IMR-90 (cell line): ENCODE results near the gene ZNF236. TPM values are rescaled to one million over a fixed set of nuclear protein-coding genes. Genes with fewer than 3 reads are reported as not detected.

ENCODE experiments used
- ATAC-seq: fragments of 200-7000 bp; cut with Tn5 transposase; 2 replicates; pipeline ENCODE4 v1.9.1; 2020; ENCODE audit warnings: low read depth, mild to moderate bottlenecking, moderate library complexity
- BruUV-seq: library from RNA; stranded (reverse); fragments of 400-500 nt; replicated peaks from 2 replicates; lab custom pipeline; 2021; lab: Mats Ljungman, UMichigan
- CTCF ChIA-PET: fragments of 300-600 bp; formaldehyde crosslinking; extraction: SDS; loops from one replicate; lab custom pipeline; 2021; ENCODE audit warnings: antibody characterized with exemption; lab: Yijun Ruan, JAX
- POLR2A ChIA-PET: fragments of 300-600 bp; sonication (Branson Sonifier 250); formaldehyde crosslinking; loops from one replicate; lab custom pipeline; 2022; ENCODE audit warnings: antibody characterized with exemption; ENCODE audit not compliant: unreplicated experiment; lab: Charles Lee
- DNase-seq: peaks from one replicate; pipeline ENCODE4 v3.0.0; 2013
- H2AFZ ChIP-seq: replicated peaks from 2 replicates; pipeline ENCODE3; 2013; ENCODE audit warnings: low read length, mild to moderate bottlenecking; ENCODE audit not compliant: poor library complexity
- H2AK5ac ChIP-seq: 2 replicates; pipeline ENCODE4 v1.6.1; 2013; ENCODE audit warnings: low read depth, low read length, inconsistent platforms
- H2AK9ac ChIP-seq: replicated peaks from 2 replicates; pipeline ENCODE3; 2013; ENCODE audit warnings: mild to moderate bottlenecking, low read depth, low read length, moderate library complexity; ENCODE audit not compliant: poor library complexity
- H2BK120ac ChIP-seq: 2 replicates; pipeline ENCODE4 v1.6.1; 2013; ENCODE audit warnings: low read depth, low read length, inconsistent platforms
- H2BK15ac ChIP-seq: 3 replicates; pipeline ENCODE4 v1.6.1; 2013; ENCODE audit warnings: low read depth, low read length, inconsistent platforms
- H2BK20ac ChIP-seq: 2 replicates; pipeline ENCODE4 v1.6.1; 2013; ENCODE audit warnings: low read depth, mild to moderate bottlenecking, inconsistent platforms, low read length, moderate library complexity
- H2BK5ac ChIP-seq: 2 replicates; pipeline ENCODE4 v1.6.1; 2013; ENCODE audit warnings: mild to moderate bottlenecking, low read depth, low read length, inconsistent platforms; ENCODE audit not compliant: poor library complexity, severe bottlenecking
- H3K14ac ChIP-seq: replicated peaks from 2 replicates; pipeline ENCODE4 v1.6.1; 2013; ENCODE audit warnings: low read depth, low read length, inconsistent platforms
- H3K18ac ChIP-seq: 2 replicates; pipeline ENCODE4 v1.6.1; 2013; ENCODE audit warnings: low read depth, low read length, control low read depth
- H3K23ac ChIP-seq: 2 replicates; pipeline ENCODE4 v1.6.1; 2013; ENCODE audit warnings: low read depth, low read length, inconsistent platforms
- H3K27ac ChIP-seq: 2 replicates; pipeline ENCODE4 v1.5.1; 2013; ENCODE audit warnings: mild to moderate bottlenecking, control low read depth, low read length; ENCODE audit not compliant: insufficient read depth
- H3K27me3 ChIP-seq: 2 replicates; pipeline ENCODE4 v1.6.1; 2013; ENCODE audit warnings: low read length; ENCODE audit not compliant: control insufficient read depth, insufficient read depth
- H3K36me3 ChIP-seq: 2 replicates; pipeline ENCODE4 v1.6.1; 2013; ENCODE audit warnings: low read length, mixed read lengths; ENCODE audit not compliant: control insufficient read depth, insufficient read depth
- H3K4ac ChIP-seq: 2 replicates; pipeline ENCODE4 v1.6.1; 2013; ENCODE audit warnings: low read depth, low read length, inconsistent platforms
- H3K4me1 ChIP-seq: 2 replicates; pipeline ENCODE4 v1.6.1; 2013; ENCODE audit warnings: low read length, mixed read lengths; ENCODE audit not compliant: control insufficient read depth, insufficient read depth
- H3K4me2 ChIP-seq: 2 replicates; pipeline ENCODE4 v1.6.1; 2013; ENCODE audit warnings: low read depth, mild to moderate bottlenecking, control low read depth, low read length, moderate library complexity
- H3K4me3 ChIP-seq: 2 replicates; pipeline ENCODE4 v1.5.1; 2013; ENCODE audit warnings: low read depth, mild to moderate bottlenecking, control low read depth, low read length, moderate library complexity; ENCODE audit not compliant: insufficient read depth
- H3K56ac ChIP-seq: 2 replicates; pipeline ENCODE4 v1.6.1; 2013; ENCODE audit warnings: low read length, inconsistent platforms; ENCODE audit not compliant: insufficient read depth; ENCODE audit errors: extremely low read depth
- H3K79me1 ChIP-seq, 2 experiments: 2 replicates each; pipeline ENCODE4 v1.6.1; 2013; ENCODE audit warnings: low read length in 2 of 2, inconsistent platforms in 1 of 2, low read depth in 1 of 2
- H3K9ac ChIP-seq: 2 replicates; pipeline ENCODE4 v1.6.1; 2013; ENCODE audit warnings: low read depth, low read length, control low read depth
- H3K9me1 ChIP-seq: 2 replicates; pipeline ENCODE4 v1.6.1; 2013; ENCODE audit warnings: low read length, inconsistent platforms; ENCODE audit not compliant: insufficient read depth
- H3K9me3 ChIP-seq: 2 replicates; pipeline ENCODE4 v1.6.1; 2013; ENCODE audit warnings: low read length; ENCODE audit not compliant: control insufficient read depth, insufficient read depth
- H4K20me1 ChIP-seq: 2 replicates; pipeline ENCODE4 v1.6.1; 2013; ENCODE audit warnings: low read length, inconsistent platforms; ENCODE audit not compliant: insufficient read depth
- H4K5ac ChIP-seq: 2 replicates; pipeline ENCODE4 v1.6.1; 2013; ENCODE audit warnings: mild to moderate bottlenecking, low read depth, low read length, control low read depth
- H4K8ac ChIP-seq, 2 experiments: 2 replicates each; pipeline ENCODE4 v1.6.1; 2013; ENCODE audit warnings: low read depth in 2 of 2, low read length in 2 of 2, control low read depth in 1 of 2, inconsistent platforms in 1 of 2
- H4K91ac ChIP-seq: 2 replicates; pipeline ENCODE4 v1.6.1; 2013; ENCODE audit warnings: low read depth, low read length, inconsistent platforms; ENCODE audit not compliant: insufficient read depth
- BHLHE40 ChIP-seq: fragments of 150-350 bp; IDR thresholded peaks from 2 replicates; pipeline ENCODE4 v1.6.1; 2016; ENCODE audit warnings: mild to moderate bottlenecking, low read depth, low read length
- CEBPB ChIP-seq: IDR thresholded peaks from 2 replicates; pipeline ENCODE4 v1.6.1; 2012; ENCODE audit warnings: low read depth, low read length, improper control_type of control experiment
- CHD1 ChIP-seq: IDR thresholded peaks from 2 replicates; pipeline ENCODE4 v1.6.1; 2012; ENCODE audit warnings: low read depth, low read length, improper control_type of control experiment
- FOS ChIP-seq: fragments of 150-350 bp; IDR thresholded peaks from 2 replicates; pipeline ENCODE4 v1.6.1; 2016; ENCODE audit warnings: low read depth, low read length
- MAFK ChIP-seq: IDR thresholded peaks from 2 replicates; pipeline ENCODE4 v1.6.1; 2012; ENCODE audit warnings: low read depth, low read length, improper control_type of control experiment
- MAZ ChIP-seq: IDR thresholded peaks from 2 replicates; pipeline ENCODE4 v1.6.1; 2012; ENCODE audit warnings: low read depth, mild to moderate bottlenecking, low read length, improper control_type of control experiment, moderate library complexity, borderline replicate concordance
- MXI1 ChIP-seq: IDR thresholded peaks from 2 replicates; pipeline ENCODE4 v1.6.1; 2012; ENCODE audit warnings: low read depth, mild to moderate bottlenecking, low read length, moderate library complexity, borderline replicate concordance
- NFE2L2 ChIP-seq: fragments of 150-350 bp; IDR thresholded peaks from 2 replicates; pipeline ENCODE4 v1.6.1; 2016; ENCODE audit warnings: low read depth, mild to moderate bottlenecking, low read length
- POLR2A ChIP-seq: IDR thresholded peaks from 2 replicates; pipeline ENCODE4 v1.6.1; 2012; ENCODE audit warnings: mild to moderate bottlenecking, low read depth, low read length
- RAD21 ChIP-seq: IDR thresholded peaks from 2 replicates; pipeline ENCODE4 v1.6.1; 2012; ENCODE audit warnings: low read length, improper control_type of control experiment
- RCOR1 ChIP-seq: IDR thresholded peaks from 2 replicates; pipeline ENCODE4 v1.6.1; 2012; ENCODE audit warnings: mild to moderate bottlenecking, low read length, improper control_type of control experiment; ENCODE audit not compliant: insufficient replicate concordance
- RFX5 ChIP-seq: IDR thresholded peaks from 2 replicates; pipeline ENCODE4 v1.8.0; 2012; ENCODE audit warnings: low read depth, mild to moderate bottlenecking, low read length, moderate library complexity
- SMC3 ChIP-seq: fragments of 150-350 bp; IDR thresholded peaks from 2 replicates; pipeline ENCODE4 v1.6.1; 2016; ENCODE audit warnings: low read depth, mild to moderate bottlenecking, antibody characterized with exemption, low read length, moderate library complexity
- WGBS, 2 experiments: methylation state at CpG; one replicate each; pipeline versions ENCODE4 v1.1.5 to v1.1.7; 2013; ENCODE audit warnings: missing lambda C conversion rate in 2 of 2; ENCODE audit not compliant: insufficient read length in 1 of 2; ENCODE audit errors: extremely low coverage in 2 of 2; 5-methylcytosine and 5-hydroxymethylcytosine counted together
- dilution Hi-C: fragments of 300-500 bp; cut with HindIII; formaldehyde crosslinking; loops from one replicate; pipeline ENCODE4 v1.14.3; 2018; ENCODE audit warnings: low sequenced_read_pairs; ENCODE audit not compliant: unreplicated experiment
- in situ Hi-C: fragments of 300-500 bp; cut with MboI; formaldehyde crosslinking; loops from 3 replicates; pipeline ENCODE4 v1.14.3; 2019; ENCODE audit warnings: low sequenced_read_pairs, inconsistent platforms, mixed read lengths
- intact Hi-C: fragments of 100-400 bp; cut with micrococcal nuclease; formaldehyde crosslinking; loops from 2 replicates; pipeline ENCODE4 v1.10.0; 2022
- polyA plus RNA-seq, 3 experiments: library from polyadenylated mRNA; depleted of rRNA; stranded (reverse); fragments of >200 nt; gene quantifications; 2 replicates each; pipeline ENCODE4 v1.2.3, GENCODE V29; 2012; ENCODE audit warnings: low replicate concordance in 1 of 3
- total RNA-seq: library from RNA; depleted of rRNA; stranded (reverse); fragments of >200 nt; gene quantifications from 2 replicates; pipeline ENCODE4 v1.2.3, GENCODE V29; 2012
- TF ChIP-seq, protein P1 (sequence below): fragments of 150-350 bp; IDR thresholded peaks from 2 replicates; pipeline ENCODE4 v1.6.1; 2017; ENCODE audit warnings: mild to moderate bottlenecking, antibody characterized with exemption, low read length, low read depth
- TF ChIP-seq, protein P2 (sequence below): conservative IDR thresholded peaks from 2 replicates; pipeline ENCODE4 v1.5.1; 2012; ENCODE audit warnings: mild to moderate bottlenecking, low read depth, low read length, improper control_type of control experiment

Gene ZNF236
- total and polyA plus RNA-seq, 2 of the 4 experiments (the other 2 are of a cell fraction), result 3.6 to 9.7 TPM

- Histone ChIP-seq H3K56ac (no peak overlapping the region), H2BK20ac (no peak overlapping the region), H3K9ac (no peak overlapping the region), H2BK5ac (no peak overlapping the region), H3K4me1 (peaks cover 1% of the 10 kb centered on the region; the same call in 1 of the 2 replicates), H4K5ac (no peak overlapping the region), H3K27ac (no peak overlapping the region), H3K18ac (no peak overlapping the region), H3K4me3 (no peak overlapping the region), H4K91ac (no peak overlapping the region), H2AFZ (no peak overlapping the region), H3K23ac (no peak overlapping the region), H3K4ac (no peak overlapping the region), H2BK120ac (no peak overlapping the region), H2BK15ac (no peak overlapping the region), H3K79me1 (peaks cover 25 to 46% of the 10 kb centered on the region in 2 experiments), H3K14ac (no peak overlapping the region), H3K9me3 (no peaks in the 10 kb centered on the region), H3K4me2 (no peak overlapping the region), H3K36me3 (peaks cover 12% of the 10 kb centered on the region), H2AK5ac (no peak overlapping the region), H3K9me1 (peaks cover 11% of the 10 kb centered on the region; the same call in 1 of the 2 replicates), H3K27me3 (no peaks in the 10 kb centered on the region), H4K8ac (no peak overlapping the region), H2AK9ac (no peak overlapping the region), H4K20me1 (0 out of 2 replicates have a peak, but pooled peaks cover 8% of the 10 kb centered on the region)
- ATAC-seq, result no peak
- intact Hi-C loops (no loop called here), dilution Hi-C loops (no loop called here), in situ Hi-C loops (loop anchor here (25.0 kb wide), 1 partner anchor 394 kb away; no protein-coding TSS in a partner anchor)
- DNase-seq, result no peak
- no CpG with 5 or more reads among the region's 17 CpGs for WGBS, 2 experiments
- BruUV-seq, result no TSS peak
- POLR2A ChIA-PET, result no interaction called here
- CTCF ChIA-PET, result interaction anchor here (0.6 to 3.6 kb wide), 2 partner anchors 15 to 169 kb away, joined by 3 to 18 read pairs; no protein-coding TSS in a partner anchor
- no peak for TF ChIP-seq SMC3
- TF ChIP-seq, protein P1, sequence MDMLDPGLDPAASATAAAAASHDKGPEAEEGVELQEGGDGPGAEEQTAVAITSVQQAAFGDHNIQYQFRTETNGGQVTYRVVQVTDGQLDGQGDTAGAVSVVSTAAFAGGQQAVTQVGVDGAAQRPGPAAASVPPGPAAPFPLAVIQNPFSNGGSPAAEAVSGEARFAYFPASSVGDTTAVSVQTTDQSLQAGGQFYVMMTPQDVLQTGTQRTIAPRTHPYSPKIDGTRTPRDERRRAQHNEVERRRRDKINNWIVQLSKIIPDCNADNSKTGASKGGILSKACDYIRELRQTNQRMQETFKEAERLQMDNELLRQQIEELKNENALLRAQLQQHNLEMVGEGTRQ, result no peak
- TF ChIP-seq, protein P2, sequence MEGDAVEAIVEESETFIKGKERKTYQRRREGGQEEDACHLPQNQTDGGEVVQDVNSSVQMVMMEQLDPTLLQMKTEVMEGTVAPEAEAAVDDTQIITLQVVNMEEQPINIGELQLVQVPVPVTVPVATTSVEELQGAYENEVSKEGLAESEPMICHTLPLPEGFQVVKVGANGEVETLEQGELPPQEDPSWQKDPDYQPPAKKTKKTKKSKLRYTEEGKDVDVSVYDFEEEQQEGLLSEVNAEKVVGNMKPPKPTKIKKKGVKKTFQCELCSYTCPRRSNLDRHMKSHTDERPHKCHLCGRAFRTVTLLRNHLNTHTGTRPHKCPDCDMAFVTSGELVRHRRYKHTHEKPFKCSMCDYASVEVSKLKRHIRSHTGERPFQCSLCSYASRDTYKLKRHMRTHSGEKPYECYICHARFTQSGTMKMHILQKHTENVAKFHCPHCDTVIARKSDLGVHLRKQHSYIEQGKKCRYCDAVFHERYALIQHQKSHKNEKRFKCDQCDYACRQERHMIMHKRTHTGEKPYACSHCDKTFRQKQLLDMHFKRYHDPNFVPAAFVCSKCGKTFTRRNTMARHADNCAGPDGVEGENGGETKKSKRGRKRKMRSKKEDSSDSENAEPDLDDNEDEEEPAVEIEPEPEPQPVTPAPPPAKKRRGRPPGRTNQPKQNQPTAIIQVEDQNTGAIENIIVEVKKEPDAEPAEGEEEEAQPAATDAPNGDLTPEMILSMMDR, result no peak
- no peak for TF ChIP-seq NFE2L2
- TF ChIP-seq RFX5, result no peak
- TF ChIP-seq RAD21, result no peak
- no peak for TF ChIP-seq MAFK
- no peak for TF ChIP-seq CEBPB
- no peak for TF ChIP-seq BHLHE40
- no peak for TF ChIP-seq RCOR1
- no peak for TF ChIP-seq POLR2A
- no peak for TF ChIP-seq FOS
- TF ChIP-seq MXI1, result no peak
- TF ChIP-seq CHD1, result no peak
- no peak for TF ChIP-seq MAZ
These were observed 4.3 kb upstream of the ZNF236 start for GRCh38 chr18:76817888-76818611.
